GM23338 (cell line): ENCODE data around the gene ARHGAP28. TPM values are rescaled to one million over a fixed set of nuclear protein-coding genes. Genes with fewer than 3 reads are reported as not detected.
A peak's percentile ranks its signal among the peaks of the same experiment; 100 is the strongest.

Source experiments
- ATAC-seq: fragments of 200-7000 bp; cut with Tn5 transposase; 3 replicates; pipeline ENCODE4 v1.9.1; 2020
- DNase-seq: peaks from one replicate; pipeline ENCODE4 v3.0.0-alpha.2; 2015; ENCODE audit warnings: low spot score
- H2AFZ ChIP-seq: fragments of 200-600 bp; sonication (generic); 2 replicates; pipeline ENCODE4 v1.8.0; 2016; ENCODE audit warnings: antibody characterized with exemption, mild to moderate bottlenecking, moderate library complexity
- H3F3A ChIP-seq: fragments of 200-600 bp; sonication (generic); replicated peaks from 2 replicates; pipeline ENCODE4 v1.8.0; 2017; ENCODE audit warnings: antibody characterized with exemption, mixed run types, low read depth
- H3K27ac ChIP-seq: fragments of 200-600 bp; sonication (generic); 2 replicates; pipeline ENCODE4 v1.6.1; 2016; ENCODE audit warnings: low read depth
- H3K27me3 ChIP-seq: fragments of 200-600 bp; sonication (generic); 2 replicates; pipeline ENCODE4 v1.8.0; 2016; ENCODE audit warnings: mild to moderate bottlenecking, mixed run types, moderate library complexity; ENCODE audit not compliant: insufficient read depth
- H3K36me3 ChIP-seq: fragments of 200-600 bp; sonication (generic); 2 replicates; pipeline ENCODE4 v1.8.0; 2016; ENCODE audit warnings: mild to moderate bottlenecking; ENCODE audit not compliant: insufficient read depth
- H3K4me1 ChIP-seq: fragments of 200-600 bp; sonication (generic); 2 replicates; pipeline ENCODE4 v1.8.0; 2016; ENCODE audit warnings: mild to moderate bottlenecking, moderate library complexity; ENCODE audit not compliant: insufficient read depth
- H3K4me2 ChIP-seq: fragments of 200-600 bp; sonication (generic); 2 replicates; pipeline ENCODE4 v1.7.1; 2017; ENCODE audit warnings: mixed run types
- H3K4me3 ChIP-seq: fragments of 200-600 bp; sonication (generic); 2 replicates; pipeline ENCODE4 v1.6.1; 2016; ENCODE audit warnings: mixed run types
- H3K79me2 ChIP-seq: fragments of 200-600 bp; sonication (generic); replicated peaks from 2 replicates; pipeline ENCODE4 v1.8.0; 2017; ENCODE audit warnings: mild to moderate bottlenecking; ENCODE audit not compliant: insufficient read depth
- H3K9me2 ChIP-seq: fragments of 200-600 bp; sonication (generic); 2 replicates; pipeline ENCODE4 v1.8.0; 2017; ENCODE audit not compliant: insufficient read depth
- H4K20me1 ChIP-seq: fragments of 200-600 bp; sonication (generic); replicated peaks from 2 replicates; pipeline ENCODE4 v1.8.0; 2017; ENCODE audit warnings: mild to moderate bottlenecking; ENCODE audit not compliant: insufficient read depth
- H3K27ac Mint-ChIP-seq: 2 replicates; pipeline ENCODE4 v1.8.0; 2020; ENCODE audit warnings: inconsistent platforms, mild to moderate bottlenecking, moderate library complexity, mixed read lengths
- H3K27me3 Mint-ChIP-seq: 3 replicates; pipeline ENCODE4 v1.8.0; 2022; ENCODE audit warnings: low read depth, mild to moderate bottlenecking, moderate library complexity, mixed read lengths, inconsistent platforms; ENCODE audit not compliant: insufficient read depth, poor library complexity
- H3K36me3 Mint-ChIP-seq: 3 replicates; pipeline ENCODE4 v1.8.0; 2021; ENCODE audit warnings: low read depth, mild to moderate bottlenecking, inconsistent platforms, moderate library complexity, mixed read lengths
- H3K4me1 Mint-ChIP-seq: 3 replicates; pipeline ENCODE4 v1.8.0; 2020; ENCODE audit warnings: mild to moderate bottlenecking, inconsistent platforms, mixed read lengths
- H3K4me3 Mint-ChIP-seq: 3 replicates; pipeline ENCODE4 v1.8.0; 2021; ENCODE audit warnings: moderate library complexity, mild to moderate bottlenecking, inconsistent platforms, mixed read lengths
- H3K9me3 Mint-ChIP-seq: 3 replicates; pipeline ENCODE4 v1.8.0; 2020; ENCODE audit warnings: moderate library complexity, mild to moderate bottlenecking, inconsistent platforms, mixed read lengths
- CREB1 ChIP-seq: fragments of 250-450 bp; sonication (Bioruptor Pico); IDR thresholded peaks from 2 replicates; pipeline ENCODE4 v1.5.0; 2020; ENCODE audit warnings: low read depth, mild to moderate bottlenecking, moderate library complexity
- EZH2 ChIP-seq: fragments of 200-600 bp; sonication (generic); IDR thresholded peaks from one replicate; pipeline ENCODE4 v1.8.0; 2017; ENCODE audit warnings: antibody characterized with exemption, mild to moderate bottlenecking, low read depth; ENCODE audit not compliant: unreplicated experiment
- EZH2phosphoT487 ChIP-seq: fragments of 200-600 bp; sonication (generic); IDR thresholded peaks from one replicate; pipeline ENCODE4 v1.8.1; 2018; ENCODE audit warnings: antibody characterized with exemption; ENCODE audit not compliant: unreplicated experiment
- JUNB ChIP-seq: IDR thresholded peaks from one replicate; pipeline ENCODE4 v1.6.1; 2016; ENCODE audit warnings: antibody characterized with exemption; ENCODE audit not compliant: unreplicated experiment
- NANOG ChIP-seq: IDR thresholded peaks from 2 replicates; pipeline ENCODE4 v1.6.1; 2016; ENCODE audit warnings: antibody characterized with exemption, borderline replicate concordance
- POLR2AphosphoS5 ChIP-seq: IDR thresholded peaks from 2 replicates; pipeline ENCODE4 v1.6.1; 2016; ENCODE audit warnings: antibody characterized with exemption, low read depth
- STAT1 ChIP-seq: IDR thresholded peaks from one replicate; pipeline ENCODE4 v1.6.1; 2016; ENCODE audit warnings: antibody characterized with exemption; ENCODE audit not compliant: unreplicated experiment
- ZNF114 ChIP-seq: fragments of 250-450 bp; sonication (Bioruptor Pico); IDR thresholded peaks from 2 replicates; pipeline ENCODE4 v1.5.0; 2020; ENCODE audit warnings: mild to moderate bottlenecking, moderate library complexity
- ZNF331 ChIP-seq: fragments of 250-450 bp; sonication (Bioruptor Pico); IDR thresholded peaks from 2 replicates; pipeline ENCODE4 v1.5.0; 2020; ENCODE audit warnings: low read depth, mild to moderate bottlenecking, moderate library complexity
- ZNF462 ChIP-seq: fragments of 250-450 bp; sonication (Bioruptor Pico); IDR thresholded peaks from 2 replicates; pipeline ENCODE4 v1.5.0; 2020; ENCODE audit warnings: mild to moderate bottlenecking, moderate library complexity
- polyA plus RNA-seq: library from polyadenylated mRNA; unstranded; fragments of >200 nt; fragmentation: Nextera tagmentation; extraction: Ambion mirVana; gene quantifications from 2 replicates; pipeline ENCODE4 v1.2.1, GENCODE V29; 2016
- total RNA-seq: library from RNA; depleted of rRNA; stranded (reverse); fragments of >200 nt; shearing (Covaris generic); gene quantifications from 2 replicates; pipeline ENCODE4 v1.2.3, GENCODE V29; 2014
- TF ChIP-seq, protein P1 (sequence below): IDR thresholded peaks from 2 replicates; pipeline ENCODE4 v1.6.1; 2016; ENCODE audit warnings: antibody characterized with exemption
- TF ChIP-seq, protein P2 (sequence below): IDR thresholded peaks from one replicate; pipeline ENCODE4 v1.6.1; 2018; ENCODE audit warnings: antibody characterized with exemption; ENCODE audit not compliant: unreplicated experiment
- TF ChIP-seq, protein P3 (sequence below), 2 experiments: fragments of 200-600 bp in 1 of 2; sonication (generic) in 1 of 2; conservative IDR thresholded peaks; 2 replicates each; pipeline versions ENCODE4 v1.5.1 to v1.6.1; 2016 to 2017; ENCODE audit warnings: antibody characterized with exemption in 2 of 2, low read depth in 2 of 2, mild to moderate bottlenecking in 2 of 2, moderate library complexity in 1 of 2

The ARHGAP28 gene
- total and polyA plus RNA-seq, 2 experiments from 2014 or later = 2.8 to 9.6 TPM

GRCh38 chr18:6712401-6712800, 17.1 kb upstream of the ARHGAP28 start:
- H3K4me3 Mint-ChIP-seq = no peak overlapping the region
- Histone ChIP-seq H3K27ac (no peak overlapping the region), H3K27me3 (no peaks in the 10 kb centered on the region), H2AFZ (no peak overlapping the region), H3K4me1 (peaks cover 11% of the 10 kb centered on the region), H3K79me2 (no peaks in the 10 kb centered on the region), H3K4me3 (no peak overlapping the region), H3F3A (no peaks in the 10 kb centered on the region), H4K20me1 (no peaks in the 10 kb centered on the region), H3K36me3 (no peaks in the 10 kb centered on the region), H3K9me2 (no peaks in the 10 kb centered on the region), H3K4me2 (no peak overlapping the region)
- peak; percentile 39 for DNase-seq
- no peaks in the 10 kb centered on the region for H3K27me3 Mint-ChIP-seq
- H3K27ac Mint-ChIP-seq = no peak overlapping the region
- no peaks in the 10 kb centered on the region for H3K9me3 Mint-ChIP-seq
- peak; percentile 78 for ATAC-seq
- no peaks in the 10 kb centered on the region for H3K36me3 Mint-ChIP-seq
- H3K4me1 Mint-ChIP-seq = peaks cover 19% of the 10 kb centered on the region
- TF ChIP-seq POLR2AphosphoS5 = no peak
- no peak for TF ChIP-seq ZNF462
- TF ChIP-seq EZH2 = no peak
- TF ChIP-seq ZNF331 (CRISPR knock-in tag) = no peak
- TF ChIP-seq, protein P1, sequence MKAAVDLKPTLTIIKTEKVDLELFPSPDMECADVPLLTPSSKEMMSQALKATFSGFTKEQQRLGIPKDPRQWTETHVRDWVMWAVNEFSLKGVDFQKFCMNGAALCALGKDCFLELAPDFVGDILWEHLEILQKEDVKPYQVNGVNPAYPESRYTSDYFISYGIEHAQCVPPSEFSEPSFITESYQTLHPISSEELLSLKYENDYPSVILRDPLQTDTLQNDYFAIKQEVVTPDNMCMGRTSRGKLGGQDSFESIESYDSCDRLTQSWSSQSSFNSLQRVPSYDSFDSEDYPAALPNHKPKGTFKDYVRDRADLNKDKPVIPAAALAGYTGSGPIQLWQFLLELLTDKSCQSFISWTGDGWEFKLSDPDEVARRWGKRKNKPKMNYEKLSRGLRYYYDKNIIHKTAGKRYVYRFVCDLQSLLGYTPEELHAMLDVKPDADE = no peak
- no peak for TF ChIP-seq JUNB
- TF ChIP-seq NANOG = no peak
- no peak for TF ChIP-seq EZH2phosphoT487
- TF ChIP-seq, protein P2, sequence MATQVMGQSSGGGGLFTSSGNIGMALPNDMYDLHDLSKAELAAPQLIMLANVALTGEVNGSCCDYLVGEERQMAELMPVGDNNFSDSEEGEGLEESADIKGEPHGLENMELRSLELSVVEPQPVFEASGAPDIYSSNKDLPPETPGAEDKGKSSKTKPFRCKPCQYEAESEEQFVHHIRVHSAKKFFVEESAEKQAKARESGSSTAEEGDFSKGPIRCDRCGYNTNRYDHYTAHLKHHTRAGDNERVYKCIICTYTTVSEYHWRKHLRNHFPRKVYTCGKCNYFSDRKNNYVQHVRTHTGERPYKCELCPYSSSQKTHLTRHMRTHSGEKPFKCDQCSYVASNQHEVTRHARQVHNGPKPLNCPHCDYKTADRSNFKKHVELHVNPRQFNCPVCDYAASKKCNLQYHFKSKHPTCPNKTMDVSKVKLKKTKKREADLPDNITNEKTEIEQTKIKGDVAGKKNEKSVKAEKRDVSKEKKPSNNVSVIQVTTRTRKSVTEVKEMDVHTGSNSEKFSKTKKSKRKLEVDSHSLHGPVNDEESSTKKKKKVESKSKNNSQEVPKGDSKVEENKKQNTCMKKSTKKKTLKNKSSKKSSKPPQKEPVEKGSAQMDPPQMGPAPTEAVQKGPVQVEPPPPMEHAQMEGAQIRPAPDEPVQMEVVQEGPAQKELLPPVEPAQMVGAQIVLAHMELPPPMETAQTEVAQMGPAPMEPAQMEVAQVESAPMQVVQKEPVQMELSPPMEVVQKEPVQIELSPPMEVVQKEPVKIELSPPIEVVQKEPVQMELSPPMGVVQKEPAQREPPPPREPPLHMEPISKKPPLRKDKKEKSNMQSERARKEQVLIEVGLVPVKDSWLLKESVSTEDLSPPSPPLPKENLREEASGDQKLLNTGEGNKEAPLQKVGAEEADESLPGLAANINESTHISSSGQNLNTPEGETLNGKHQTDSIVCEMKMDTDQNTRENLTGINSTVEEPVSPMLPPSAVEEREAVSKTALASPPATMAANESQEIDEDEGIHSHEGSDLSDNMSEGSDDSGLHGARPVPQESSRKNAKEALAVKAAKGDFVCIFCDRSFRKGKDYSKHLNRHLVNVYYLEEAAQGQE = no peak
- no peak for TF ChIP-seq STAT1
- TF ChIP-seq, protein P3, sequence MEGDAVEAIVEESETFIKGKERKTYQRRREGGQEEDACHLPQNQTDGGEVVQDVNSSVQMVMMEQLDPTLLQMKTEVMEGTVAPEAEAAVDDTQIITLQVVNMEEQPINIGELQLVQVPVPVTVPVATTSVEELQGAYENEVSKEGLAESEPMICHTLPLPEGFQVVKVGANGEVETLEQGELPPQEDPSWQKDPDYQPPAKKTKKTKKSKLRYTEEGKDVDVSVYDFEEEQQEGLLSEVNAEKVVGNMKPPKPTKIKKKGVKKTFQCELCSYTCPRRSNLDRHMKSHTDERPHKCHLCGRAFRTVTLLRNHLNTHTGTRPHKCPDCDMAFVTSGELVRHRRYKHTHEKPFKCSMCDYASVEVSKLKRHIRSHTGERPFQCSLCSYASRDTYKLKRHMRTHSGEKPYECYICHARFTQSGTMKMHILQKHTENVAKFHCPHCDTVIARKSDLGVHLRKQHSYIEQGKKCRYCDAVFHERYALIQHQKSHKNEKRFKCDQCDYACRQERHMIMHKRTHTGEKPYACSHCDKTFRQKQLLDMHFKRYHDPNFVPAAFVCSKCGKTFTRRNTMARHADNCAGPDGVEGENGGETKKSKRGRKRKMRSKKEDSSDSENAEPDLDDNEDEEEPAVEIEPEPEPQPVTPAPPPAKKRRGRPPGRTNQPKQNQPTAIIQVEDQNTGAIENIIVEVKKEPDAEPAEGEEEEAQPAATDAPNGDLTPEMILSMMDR (conservative IDR thresholded peaks at IDR 0.05; ENCODE audit: low read depth in 2 of 2) = no peak; a peak in 1 of 4 replicates
- no peak for TF ChIP-seq ZNF114 (CRISPR knock-in tag)
- no peak for TF ChIP-seq CREB1 (CRISPR knock-in tag)
